Keratinocyte (primary cell): Measurements from ENCODE around the gene REPS2.

Source experiments
- CTCF ChIP-seq, 3 experiments: IDR thresholded peaks in 1 of 3; conservative IDR thresholded peaks in 1 of 3; optimal IDR thresholded peaks in 1 of 3; 2 replicates in 2 of 3; 3 replicates in 1 of 3; pipeline versions ENCODE3 to v1.5.1; 2011; ENCODE audit warnings: low read length in 3 of 3, mild to moderate bottlenecking in 3 of 3, moderate library complexity in 2 of 3, control low read depth in 1 of 3, inconsistent platforms in 1 of 3; ENCODE audit not compliant: insufficient read depth in 2 of 3; ENCODE audit errors: extremely low read depth in 1 of 3
- EZH2 ChIP-seq: IDR thresholded peaks from one replicate; pipeline ENCODE4 v1.6.1; 2012; ENCODE audit warnings: inconsistent platforms, mild to moderate bottlenecking, low read length, moderate library complexity

DNA sequence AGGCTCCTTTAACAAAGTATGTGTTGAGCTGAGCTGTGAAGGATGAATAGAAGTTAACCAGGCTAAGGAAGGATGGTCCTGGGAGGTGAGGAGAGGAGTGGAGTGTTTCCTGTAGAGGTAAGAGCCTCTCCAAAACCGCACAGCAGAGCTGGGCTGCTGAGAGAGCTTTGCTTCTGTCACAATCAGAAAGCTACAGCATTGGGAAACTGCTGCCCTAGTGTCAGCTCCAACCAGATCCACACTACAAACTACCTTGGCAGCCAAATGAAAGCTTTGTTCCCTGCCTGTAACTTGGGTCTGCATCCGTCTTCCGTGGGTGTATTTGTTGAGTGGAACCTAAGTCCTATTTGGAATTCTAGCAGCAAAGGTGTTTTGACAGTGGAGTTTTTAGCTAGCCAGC, 91.8 kb downstream of the REPS2 start:
- TF ChIP-seq CTCF (optimal IDR thresholded peaks at IDR 0.05 in 1 of 3, IDR thresholded peaks at IDR 0.05 in 1 of 3, conservative IDR thresholded peaks at IDR 0.05 in 1 of 3; ENCODE audit: extremely low read depth in 1 of 3, insufficient read depth in 2 of 3, low read length in 3 of 3), result no peak
- TF ChIP-seq EZH2, result no peak
